Inflammatory macrophage treated with lipopolysaccharide for 1 hour (primary cell): ENCODE results near the gene ORAI2.
"Not testable (repeated sequence)": the region's sequence is repeated elsewhere in the genome, so short reads cannot be mapped to it uniquely, and the experiment has no call there.

ENCODE experiments used
- DNase-seq, 2 donors: peaks; one replicate each; pipeline ENCODE4 v3.0.0-alpha.2; 2020 to 2022

The ORAI2 gene

DNA sequence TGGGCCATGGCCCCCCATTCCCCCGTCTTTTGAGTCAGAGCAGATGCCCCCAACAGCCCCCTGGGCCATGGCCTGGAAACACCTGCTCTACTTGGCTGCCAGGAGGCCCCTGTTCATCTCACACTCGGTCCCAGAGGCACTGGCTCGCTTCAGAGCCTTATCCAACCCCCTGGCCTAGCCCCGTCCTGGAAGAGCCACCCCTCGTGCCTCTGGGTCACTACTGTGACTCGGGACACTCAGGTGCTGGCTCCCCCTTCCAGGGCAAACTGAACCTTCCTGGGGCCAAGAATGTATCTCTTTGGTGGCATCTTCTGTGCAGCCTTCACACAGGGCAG, 38.4 kb downstream of the ORAI2 start:
- no peak for DNase-seq

DNA sequence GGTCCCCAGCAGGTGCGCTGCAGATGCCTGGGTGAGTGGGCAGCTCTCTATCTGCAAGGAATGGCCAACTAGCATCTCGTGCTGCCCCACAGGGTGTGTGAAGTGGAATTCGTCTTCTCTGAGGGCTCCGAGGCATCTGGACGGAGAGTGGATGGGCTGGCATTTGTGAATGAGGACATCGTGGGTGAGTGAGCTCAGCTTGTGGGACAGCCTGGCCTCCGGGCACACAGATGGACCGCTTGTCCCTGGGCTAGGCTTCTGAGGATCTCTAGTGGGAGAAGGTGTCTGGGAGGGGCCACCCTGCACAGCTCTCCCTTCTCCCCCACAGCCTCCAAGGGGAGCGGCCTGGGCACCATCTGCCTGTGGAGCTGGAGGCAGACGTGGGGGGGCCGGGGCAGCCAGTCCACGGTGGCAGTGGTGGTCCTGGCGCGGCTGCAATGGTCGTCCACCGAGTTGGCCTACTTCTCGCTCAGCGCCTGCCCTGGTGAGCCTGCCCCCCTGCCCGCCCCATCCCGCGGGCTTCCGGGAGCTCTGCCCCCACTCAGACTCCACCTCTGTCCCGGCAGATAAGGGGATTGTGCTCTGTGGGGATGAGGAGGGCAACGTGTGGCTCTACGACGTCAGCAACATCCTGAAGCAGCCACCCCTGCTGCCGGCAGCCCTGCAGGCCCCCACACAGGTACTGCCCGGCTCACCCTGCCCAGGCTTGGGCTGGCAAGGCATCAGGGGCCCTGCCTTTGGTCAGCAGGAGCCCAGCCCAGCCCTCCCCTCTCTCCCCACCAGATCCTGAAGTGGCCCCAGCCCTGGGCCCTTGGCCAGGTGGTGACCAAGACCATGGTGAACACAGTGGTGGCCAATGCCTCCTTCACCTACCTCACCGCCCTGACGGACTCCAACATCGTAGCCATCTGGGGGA, 39.0 kb downstream of the ORAI2 start:
- DNase-seq, result no peak

DNA sequence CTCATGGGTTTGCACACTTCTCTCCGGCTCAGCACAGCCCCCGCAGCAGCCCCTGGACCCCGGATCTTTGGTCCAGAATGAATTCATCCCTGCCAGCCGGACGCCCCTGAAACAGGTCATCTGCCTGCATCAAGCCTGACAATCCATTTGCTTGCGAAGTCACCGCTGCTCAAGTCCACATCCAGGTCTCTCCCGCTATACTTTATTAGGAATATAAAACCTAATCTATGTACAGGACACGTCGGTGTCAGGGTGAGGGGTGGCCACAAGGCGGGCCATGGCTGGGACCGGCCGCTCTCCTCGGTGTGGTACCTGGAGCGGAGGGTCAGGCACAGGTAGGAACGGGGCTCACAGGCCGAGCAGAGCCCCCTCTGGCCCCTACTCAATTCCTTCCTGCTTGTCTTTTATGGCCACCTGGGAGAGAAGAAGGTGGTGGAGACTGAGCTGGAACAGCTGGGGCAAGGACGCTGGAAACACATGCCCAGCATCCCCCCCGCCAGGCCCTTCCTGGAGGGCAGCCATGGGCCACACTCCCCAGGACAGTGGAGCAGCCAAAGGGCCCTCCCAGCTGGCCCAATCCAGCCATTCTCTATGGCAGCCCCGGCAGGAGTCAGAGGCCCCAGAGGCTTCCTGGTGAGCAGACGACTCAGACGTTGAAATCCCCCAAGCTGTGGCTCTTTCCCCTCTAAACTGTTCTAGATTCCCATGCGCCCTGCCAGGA, 40.1 kb downstream of the ORAI2 start:
- DNase-seq, result no peak

DNA sequence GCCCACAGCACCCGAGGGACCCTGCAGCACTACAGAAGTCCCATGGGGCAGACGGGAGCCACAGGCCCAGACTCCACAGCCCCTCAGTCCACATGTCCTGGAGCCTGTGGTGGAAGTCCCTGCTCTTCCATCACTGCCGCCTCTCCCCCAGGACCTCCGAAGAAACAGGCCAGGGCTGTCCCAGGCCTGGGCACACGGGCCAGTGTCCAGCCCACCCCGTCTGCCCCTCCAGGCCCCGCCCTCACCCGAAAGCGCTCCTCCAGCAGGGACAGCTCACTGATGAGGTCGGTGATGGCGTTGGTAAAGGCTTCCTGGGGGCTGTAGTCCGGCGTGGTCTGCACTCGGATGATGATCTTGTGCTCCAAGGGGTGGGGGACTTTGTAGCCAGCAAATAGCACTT, 40.7 kb downstream of the ORAI2 start:
- not testable (repeated sequence) for DNase-seq

DNA sequence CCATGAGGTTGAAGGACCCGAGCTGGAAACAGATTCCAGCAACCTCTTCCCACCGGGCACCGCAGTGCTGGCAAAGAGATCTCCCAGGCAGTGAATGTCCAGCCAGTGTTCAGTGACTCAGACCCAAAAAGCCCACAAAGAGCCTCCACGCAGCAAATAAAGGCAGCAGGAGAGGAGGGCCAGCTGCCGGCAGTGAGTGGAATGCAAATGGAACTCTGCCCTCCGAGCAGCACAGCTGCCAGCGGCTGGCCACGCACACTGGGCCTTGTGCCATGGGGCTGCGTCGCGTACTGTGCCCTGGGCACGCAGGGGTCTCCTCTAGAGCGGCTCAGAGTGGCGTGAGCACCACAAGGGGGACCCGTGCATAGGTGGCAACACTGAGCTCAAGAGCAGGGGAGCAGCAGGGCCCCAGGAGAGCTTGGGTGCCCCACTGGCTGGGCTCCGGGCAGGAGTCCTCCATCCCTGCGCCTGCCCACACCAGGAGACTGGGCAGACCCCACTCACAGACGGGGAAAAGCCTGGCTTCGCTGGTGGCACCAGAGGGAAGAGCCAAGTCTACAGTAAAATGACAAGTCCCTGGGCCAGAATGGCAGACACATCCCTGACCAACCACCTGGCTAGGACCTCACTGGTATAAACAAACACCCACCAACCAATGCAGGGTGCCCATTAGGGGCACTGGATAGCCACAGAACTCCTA, 41.5 kb downstream of the ORAI2 start:
- DNase-seq, result not testable (repeated sequence)

DNA sequence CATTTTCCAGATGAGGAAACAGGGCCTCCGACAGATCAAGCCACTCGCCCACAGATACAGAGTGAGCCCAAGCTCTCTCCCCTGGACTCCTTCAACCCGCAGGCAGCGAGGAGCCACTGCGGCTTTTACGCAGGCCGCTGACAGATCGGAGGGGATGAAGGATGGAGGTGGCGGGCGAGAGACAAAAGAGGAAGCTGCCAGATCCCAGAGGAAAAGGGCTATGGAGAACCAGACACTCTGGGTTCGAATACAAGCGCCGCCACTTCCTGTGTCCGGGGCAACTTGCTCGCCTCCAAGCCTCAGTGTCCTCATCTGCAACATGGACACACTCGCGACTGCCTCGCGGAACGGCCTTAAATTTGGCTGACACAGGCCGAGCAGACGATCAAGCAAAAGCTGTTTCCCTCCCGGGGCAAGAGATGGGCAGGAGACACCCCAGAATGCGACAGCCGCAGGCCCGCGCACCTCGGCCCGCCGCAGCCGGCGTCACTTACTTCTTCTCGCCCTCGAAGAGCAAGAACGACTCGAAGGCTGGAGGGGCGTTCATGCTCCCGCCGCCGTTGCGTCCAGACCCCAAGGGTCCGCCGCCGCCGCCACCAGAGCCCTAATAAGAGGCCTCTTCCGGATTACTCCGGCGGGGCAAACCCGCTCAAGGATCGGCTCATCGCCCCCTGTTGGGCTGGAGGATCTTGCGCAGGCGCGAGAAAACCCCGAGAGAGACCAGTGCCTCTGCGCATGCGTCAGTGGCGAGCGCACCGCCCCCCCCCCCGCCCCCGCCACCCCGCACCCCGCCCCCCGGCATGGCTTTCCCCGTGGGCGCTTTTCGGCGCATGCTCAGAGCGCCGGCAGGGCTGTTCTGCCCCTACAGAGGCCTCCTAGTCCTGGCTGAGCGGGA, 45.2 kb downstream of the ORAI2 start, which contains the start of gene POLR2J:
Gene POLR2J, minus strand, starts transcription at position 609 of the 895 bp plus-strand sequence. Its CDS starts 62 bp downstream, at position 547.
- DNase-seq, result peak; percentile 12 to 70

DNA sequence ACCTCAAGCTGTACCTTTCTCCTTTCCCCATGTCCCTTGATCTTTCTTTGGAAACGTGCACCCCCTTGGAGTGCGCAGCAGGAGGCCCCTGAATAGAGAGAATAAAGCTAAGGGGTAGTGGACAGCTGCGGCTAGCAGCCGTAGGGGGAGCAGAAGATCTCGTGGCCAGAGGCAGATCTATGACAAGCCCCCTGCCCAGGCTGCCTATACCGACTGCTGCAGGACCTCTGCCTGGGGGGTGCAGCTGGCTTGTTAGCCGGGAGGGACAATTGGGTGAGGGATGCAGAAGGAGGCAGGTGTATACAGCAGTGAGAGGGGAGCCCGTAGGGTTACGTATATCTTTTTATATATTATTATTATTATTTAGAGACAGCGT, 45.8 kb downstream of the ORAI2 start:
- not testable (repeated sequence) for DNase-seq

DNA sequence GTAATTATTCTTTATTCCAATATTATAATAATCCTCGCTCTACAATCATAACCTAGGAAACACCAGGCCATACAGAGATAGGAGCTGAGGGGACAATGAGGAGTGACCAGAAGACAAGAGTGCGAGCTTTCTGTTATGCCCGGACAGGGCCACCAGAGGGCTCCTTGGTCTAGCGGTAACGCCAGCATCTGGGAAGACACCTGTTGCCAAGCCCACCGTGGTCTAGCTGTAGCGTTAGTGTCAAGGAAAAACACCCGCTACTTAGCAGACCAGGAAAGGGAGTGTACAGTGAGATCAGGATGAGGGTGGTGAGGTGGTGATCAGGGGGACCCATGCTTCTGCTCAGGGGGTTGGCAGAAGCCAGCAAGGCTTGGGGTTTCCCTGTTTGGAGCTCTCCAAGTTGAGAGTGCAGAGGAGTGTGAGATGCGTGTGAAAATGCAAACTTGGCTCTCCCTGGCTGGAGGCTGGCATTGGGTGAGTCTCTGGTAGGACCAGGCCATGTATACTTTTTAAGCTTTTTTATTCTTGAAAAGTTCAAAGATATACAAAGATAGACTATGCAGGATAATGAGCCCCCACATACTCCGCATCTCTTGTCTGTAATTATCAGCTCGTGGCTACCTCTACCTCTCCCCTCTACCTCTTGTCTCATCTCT, 46.7 kb downstream of the ORAI2 start:
- DNase-seq, result not testable (repeated sequence)

DNA sequence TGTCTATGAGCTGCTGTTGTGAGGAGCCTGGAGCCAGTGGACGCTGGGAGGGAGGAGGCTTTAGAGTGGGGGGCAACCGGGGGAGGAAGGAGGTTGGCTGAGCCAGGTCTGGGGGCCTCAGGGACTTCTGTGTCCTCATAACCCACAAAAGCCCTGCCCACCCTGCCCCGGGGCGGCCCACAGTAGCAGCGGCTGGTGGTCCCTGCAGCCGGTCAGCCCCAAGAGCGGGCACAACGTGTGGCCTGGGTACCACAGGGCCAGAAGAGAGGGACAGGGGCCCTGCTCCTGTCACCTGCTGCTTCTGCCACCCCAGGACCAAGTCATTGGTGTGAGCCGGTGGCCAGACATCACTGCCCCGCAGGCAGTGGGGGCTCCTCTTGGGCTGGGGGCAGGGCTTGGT, 48.6 kb downstream of the ORAI2 start:
- not testable (repeated sequence) for DNase-seq

DNA sequence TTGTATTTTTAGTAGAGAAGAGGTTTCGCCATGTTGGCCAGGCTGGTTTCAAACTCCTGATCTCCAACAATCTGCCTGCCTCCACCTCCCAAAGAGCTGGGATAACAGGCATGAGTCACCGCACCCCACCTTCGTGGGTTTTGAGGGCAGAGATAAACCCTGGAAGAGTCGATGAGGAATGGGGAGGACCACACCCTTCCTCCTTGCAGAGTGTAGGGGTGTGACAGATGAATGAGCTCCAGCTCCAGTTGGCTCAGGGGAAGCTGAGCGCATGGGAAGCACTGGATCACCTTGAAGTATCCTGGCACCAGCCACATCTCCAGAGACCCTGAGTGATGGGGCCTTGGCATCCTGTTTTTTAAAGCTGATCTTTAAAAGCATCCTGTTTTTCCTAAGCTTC, 50.9 kb downstream of the ORAI2 start:
- DNase-seq, result not testable (repeated sequence)

DNA sequence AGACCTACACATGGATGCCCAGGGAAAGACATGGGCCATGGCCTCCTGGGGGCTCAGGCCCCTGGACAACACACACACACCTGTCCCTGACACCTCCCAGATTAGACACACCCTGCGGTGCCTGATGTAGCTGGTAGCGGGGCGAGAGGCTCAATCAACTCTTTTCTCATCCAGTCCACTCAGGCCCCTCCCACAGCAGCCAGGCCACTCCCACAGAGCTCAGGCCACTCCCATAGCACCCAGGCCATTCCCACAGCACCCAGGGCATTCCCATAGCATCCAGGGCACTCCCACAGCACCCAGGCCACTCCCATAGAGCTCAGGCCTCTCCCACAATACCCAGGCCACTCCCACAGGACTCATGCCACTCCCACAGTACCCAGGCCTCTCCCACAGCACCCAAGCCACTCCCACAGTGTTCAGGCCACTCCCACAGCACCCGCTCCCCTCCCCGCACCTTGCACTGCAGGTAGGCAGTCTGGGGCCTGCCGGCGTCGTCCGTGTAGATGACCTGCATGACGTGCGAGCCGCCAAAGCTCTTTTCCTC, 57.2 kb downstream of the ORAI2 start:
- DNase-seq, result not testable (repeated sequence)

DNA sequence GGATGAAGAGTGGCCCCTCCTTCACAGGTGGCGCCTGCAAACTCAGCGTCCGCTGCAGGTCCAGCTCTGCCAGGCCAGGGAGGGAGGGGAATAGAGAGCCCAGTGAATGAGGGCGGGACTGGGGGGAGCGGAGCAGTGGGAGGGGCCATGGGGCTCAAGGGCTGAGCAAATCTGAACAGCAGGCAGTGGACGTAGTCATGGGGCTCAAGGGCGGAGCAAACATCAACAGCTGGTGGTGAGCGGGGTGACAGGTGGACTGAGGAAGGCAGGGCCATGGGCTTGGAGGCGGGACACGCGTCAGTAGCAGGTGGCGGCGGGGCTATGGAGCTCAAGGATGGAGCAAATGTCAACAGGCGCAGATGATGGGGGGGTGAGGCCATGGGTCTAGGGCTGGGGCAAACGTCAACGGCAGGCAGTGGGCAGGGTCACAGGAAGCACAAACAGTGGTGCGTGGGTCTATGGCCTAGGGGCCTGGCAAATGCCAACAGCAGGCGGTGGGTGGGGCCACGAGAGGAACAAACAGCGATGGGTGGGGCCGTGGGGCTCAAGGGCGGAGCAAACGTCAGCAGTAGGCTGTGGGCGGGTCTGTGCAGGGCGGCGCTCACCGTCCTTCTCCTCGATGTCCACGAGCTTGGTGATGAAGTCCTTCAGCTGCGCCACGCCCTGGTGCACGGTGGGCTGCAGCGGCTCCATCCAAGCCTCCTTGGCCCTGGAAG, 60.0 kb downstream of the ORAI2 start:
- not testable (repeated sequence) for DNase-seq

DNA sequence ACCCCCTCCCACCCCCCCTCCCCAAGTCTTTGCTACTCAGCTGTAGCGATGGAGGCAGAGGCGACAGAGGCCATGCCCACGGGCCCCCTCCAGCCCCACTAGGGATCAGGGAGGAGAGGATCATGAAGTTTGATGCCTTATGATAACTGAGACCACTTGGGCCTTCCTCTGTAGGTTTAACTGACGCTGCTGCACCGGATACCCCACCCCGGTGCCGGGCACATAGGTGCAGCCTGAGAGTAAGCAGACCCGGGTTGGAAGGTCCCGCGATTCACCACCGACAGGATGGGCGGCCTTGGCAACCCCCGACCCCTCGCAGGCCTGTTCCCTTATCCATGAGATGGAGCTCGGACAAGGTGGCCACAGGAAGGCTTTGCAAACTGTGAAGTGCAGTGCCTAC, 60.7 kb downstream of the ORAI2 start:
- not testable (repeated sequence) for DNase-seq

DNA sequence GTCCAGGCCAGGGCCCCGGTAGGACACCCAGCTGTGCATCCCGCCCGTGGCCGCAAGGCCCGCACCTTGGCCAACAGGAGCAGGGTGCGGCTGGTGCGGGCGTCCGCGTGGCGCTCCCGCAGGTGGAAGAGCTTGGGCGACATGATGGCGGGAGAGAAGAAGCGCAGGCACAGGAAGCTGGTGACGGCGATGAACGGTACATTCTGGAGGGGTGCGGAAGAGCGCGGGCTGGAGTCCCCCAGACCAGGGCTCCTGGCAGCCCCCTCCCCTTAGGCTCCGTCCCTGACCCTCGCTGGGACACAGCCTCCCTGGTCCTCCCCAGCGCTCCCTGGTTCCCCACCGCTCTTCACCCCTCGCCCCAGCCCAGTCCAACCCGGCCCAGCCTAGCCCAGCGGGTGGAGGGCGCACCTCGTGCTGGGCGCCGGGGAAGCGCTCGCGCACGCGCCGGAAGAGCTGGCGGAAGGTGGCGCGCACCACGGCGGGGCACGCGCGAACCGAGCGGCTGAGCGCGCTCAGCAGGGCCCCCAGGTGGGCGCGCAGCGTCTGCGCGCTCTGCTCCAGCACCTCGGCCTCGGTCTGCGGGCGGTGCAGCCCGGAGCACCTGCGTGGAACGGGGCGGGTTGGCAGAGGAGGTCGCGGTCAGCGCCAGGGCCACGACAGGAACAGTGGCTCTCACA, 61.2 kb downstream of the ORAI2 start:
- not testable (repeated sequence) for DNase-seq

DNA sequence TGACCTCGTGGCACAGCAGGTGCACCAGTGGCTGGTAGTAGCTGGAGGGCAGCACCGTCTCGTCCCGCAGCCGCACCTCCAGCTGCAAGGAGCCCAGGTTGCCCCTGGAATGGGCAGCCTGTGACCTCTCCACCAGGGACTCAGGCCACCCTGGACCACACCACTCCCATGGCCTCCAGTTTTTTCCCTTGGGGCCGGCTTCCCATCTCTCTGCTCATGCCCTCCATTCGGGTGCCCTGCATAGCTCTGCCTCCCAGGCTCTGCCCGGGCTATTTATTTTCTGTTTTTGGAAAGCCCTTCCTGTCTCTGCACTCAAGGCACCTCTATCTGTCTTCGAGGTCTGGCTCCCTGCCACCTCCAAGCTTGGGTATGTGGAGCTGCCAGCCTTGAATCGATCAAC, 63.5 kb downstream of the ORAI2 start:
- DNase-seq, result not testable (repeated sequence)

DNA sequence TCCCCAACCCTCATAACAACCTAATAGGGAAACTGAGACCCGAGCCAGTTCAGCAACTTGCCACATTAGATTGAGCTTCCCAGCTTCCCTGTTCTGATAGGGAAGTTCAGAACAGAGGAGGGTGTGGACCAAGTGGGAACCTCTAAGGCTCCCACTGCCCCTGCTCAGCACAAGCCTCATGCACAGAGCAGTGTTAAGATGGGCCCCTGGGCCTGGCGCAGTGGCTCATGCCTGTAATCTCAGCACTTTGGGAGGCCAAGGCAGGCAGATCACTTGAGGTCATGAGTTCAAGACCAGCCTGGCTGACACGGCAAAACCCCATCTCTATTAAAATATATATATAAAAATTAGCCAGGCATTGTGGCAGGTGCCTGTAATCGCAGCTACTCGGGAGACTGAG, 63.9 kb downstream of the ORAI2 start:
- not testable (repeated sequence) for DNase-seq

DNA sequence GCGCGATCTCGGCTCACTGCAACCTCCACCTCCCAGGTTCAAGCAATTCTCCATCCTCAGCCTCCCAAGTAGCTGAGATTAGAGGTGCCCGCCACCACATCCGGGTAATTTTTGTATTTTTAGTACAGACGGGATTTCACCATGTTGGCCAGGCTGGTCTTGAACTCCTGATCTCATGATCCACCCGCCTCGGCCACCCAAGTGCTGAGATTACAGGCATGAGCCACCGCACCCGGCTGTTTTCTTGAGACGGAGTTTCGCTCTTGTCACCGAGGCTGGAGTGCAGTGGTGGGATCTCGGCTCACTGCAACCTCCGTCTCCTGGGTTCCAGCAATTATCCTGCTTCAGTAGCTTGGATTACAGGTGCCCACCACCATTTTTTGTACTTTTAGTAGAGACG, 64.9 kb downstream of the ORAI2 start:
- not testable (repeated sequence) for DNase-seq

DNA sequence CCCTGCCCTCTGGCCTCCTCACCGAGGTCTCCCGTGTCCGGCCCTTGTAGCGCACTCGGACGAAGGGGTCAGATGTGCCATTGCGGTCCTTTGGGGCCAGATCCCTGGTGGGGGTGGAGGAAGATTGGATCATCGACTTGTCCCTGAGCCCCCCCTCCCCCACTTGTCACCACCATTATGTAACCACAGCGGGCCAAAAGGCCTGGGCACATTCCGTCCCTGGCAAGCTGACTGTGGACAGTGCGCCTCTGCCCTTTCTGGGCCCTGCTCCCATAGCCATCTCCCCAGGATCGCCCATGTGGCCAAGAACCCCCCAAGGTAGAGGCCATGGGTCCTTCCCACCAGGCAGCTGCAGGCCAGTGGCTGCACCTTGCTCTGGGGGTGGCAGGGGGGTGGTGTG, 69.8 kb downstream of the ORAI2 start:
- DNase-seq, result not testable (repeated sequence)

DNA sequence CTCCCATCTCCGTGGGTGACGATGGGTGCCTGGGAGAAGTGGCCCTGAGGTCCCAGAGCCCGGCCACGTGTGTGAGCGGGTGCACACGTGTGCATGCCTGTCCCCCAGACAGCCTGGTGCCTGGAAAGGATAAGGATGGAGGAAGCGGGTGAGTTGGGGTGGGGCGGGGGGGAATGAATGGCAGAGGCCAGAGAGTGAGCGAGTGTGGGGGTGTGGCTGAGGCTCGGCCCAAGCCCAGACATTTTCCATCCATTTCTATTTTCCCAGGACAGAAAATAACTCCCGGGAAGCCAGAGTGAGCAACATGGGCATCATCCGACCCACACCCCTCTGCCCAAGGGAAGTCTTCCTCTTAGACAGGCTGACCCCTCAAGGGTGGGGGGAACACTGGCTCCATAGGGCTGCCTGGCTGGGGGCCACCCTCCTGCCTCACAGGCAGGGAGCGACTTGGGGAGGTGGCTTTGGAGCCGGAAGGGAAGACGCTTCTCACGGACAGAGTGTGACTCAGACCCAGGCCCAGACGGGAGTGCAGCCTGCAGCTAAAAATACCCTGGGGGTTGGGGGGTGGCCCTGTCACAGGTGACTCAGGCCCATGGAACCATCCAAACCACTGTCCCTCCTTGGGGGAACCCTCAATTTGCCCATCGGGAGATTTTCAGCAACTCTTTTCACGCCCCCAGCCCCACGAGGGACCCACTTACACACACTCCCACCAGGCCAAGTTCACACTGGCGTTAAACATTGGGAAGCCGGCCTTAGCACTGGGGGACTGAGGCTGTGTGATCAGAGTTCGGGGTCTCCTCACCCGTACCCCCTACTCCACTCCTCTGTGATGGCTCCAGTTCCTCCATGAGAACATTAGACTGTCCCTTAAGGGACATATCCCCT, 72.2 kb downstream of the ORAI2 start:
- not testable (repeated sequence) for DNase-seq
